ENCODE measurements around the gene LHFPL4.

Gene LHFPL4

GRCh38 chr3:9450126-9450525 is 103.5 kb downstream of the LHFPL4 start:
- TF ChIP-seq NFRKB (IDR thresholded peaks at IDR 0.05) (no peak), FOXM1 (IDR thresholded peaks at IDR 0.05; ENCODE audit: borderline replicate concordance) (no peak), HDGF (IDR thresholded peaks at IDR 0.05; ENCODE audit: borderline replicate concordance) (no peak), SP1 (IDR thresholded peaks at IDR 0.05) (no peak), LEF1 (IDR thresholded peaks at IDR 0.05; ENCODE audit: borderline replicate concordance) (no peak), ARNT (IDR thresholded peaks at IDR 0.05) (no peak), BHLHE40 (IDR thresholded peaks at IDR 0.05; ENCODE audit: borderline replicate concordance) (no peak)
- CTCF ChIA-PET: no interaction called here
- DNase-seq (ENCODE audit: extremely low spot score): no peak
- POLR2A ChIA-PET: no interaction called here

GRCh38 chr3:9448643-9449042 is 105.0 kb downstream of the LHFPL4 start:
- TF ChIP-seq FOXM1 (IDR thresholded peaks at IDR 0.05; ENCODE audit: borderline replicate concordance): no peak
- no peak for TF ChIP-seq BHLHE40 (IDR thresholded peaks at IDR 0.05; ENCODE audit: borderline replicate concordance)
- TF ChIP-seq, protein P1, sequence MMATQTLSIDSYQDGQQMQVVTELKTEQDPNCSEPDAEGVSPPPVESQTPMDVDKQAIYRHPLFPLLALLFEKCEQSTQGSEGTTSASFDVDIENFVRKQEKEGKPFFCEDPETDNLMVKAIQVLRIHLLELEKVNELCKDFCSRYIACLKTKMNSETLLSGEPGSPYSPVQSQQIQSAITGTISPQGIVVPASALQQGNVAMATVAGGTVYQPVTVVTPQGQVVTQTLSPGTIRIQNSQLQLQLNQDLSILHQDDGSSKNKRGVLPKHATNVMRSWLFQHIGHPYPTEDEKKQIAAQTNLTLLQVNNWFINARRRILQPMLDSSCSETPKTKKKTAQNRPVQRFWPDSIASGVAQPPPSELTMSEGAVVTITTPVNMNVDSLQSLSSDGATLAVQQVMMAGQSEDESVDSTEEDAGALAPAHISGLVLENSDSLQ (IDR thresholded peaks at IDR 0.05): no peak
- no peak for TF ChIP-seq FOXK2 (IDR thresholded peaks at IDR 0.05)
- TF ChIP-seq CTBP1 (IDR thresholded peaks at IDR 0.05; ENCODE audit: borderline replicate concordance): no peak
- TF ChIP-seq SUZ12 (IDR thresholded peaks at IDR 0.05): no peak
- TF ChIP-seq ELF4 (IDR thresholded peaks at IDR 0.05): no peak
- no peak for TF ChIP-seq ARNT (IDR thresholded peaks at IDR 0.05)
- no peak for TF ChIP-seq HDGF (IDR thresholded peaks at IDR 0.05; ENCODE audit: borderline replicate concordance)
- no peak for TF ChIP-seq NFRKB (IDR thresholded peaks at IDR 0.05)
- TF ChIP-seq ZNF384 (IDR thresholded peaks at IDR 0.05): no peak
- no peak for TF ChIP-seq FOXA1 (IDR thresholded peaks at IDR 0.05)
- no peak for TF ChIP-seq TARDBP (IDR thresholded peaks at IDR 0.05)
- CTCF ChIA-PET: no interaction called here
- POLR2A ChIA-PET: no interaction called here
- no peak for DNase-seq (ENCODE audit: extremely low spot score)
